SK-N-SH treated with all-trans-retinoic acid at 6 μM for 48 hours (cell line): Measurements from ENCODE around the gene PTGES3L.

Experiments used
- PPARA ChIP-seq: fragments of 250-450 bp; sonication (Bioruptor Pico); IDR thresholded peaks from 2 replicates; pipeline ENCODE4 v1.5.0; 2020; ENCODE audit warnings: mild to moderate bottlenecking, borderline replicate concordance
- TF ChIP-seq, protein P1 (sequence below): fragments of 250-450 bp; sonication (Bioruptor Pico); IDR thresholded peaks from 2 replicates; pipeline ENCODE4 v1.5.1; 2020; ENCODE audit warnings: low read depth, mild to moderate bottlenecking, moderate library complexity

DNA sequence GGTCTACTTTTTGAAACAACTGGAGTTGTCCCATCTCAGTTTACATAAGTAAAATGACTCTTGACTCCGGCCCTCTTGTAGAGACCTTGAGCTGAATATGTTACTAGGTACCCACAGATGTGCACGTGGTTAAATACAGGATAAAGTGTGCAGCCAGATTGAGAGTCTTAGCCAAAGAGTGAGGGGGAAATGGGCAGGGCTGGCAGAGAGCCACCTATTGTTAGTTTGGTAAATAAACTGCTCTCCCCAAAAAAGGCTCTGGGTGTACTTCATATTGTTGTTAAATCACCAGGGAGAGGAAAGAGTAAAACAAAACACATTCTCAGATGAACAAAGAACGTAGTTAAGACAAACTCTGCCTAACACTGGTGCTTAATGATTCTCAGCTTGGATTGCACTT, 59.0 kb downstream of the PTGES3L start:
- TF ChIP-seq, protein P1, sequence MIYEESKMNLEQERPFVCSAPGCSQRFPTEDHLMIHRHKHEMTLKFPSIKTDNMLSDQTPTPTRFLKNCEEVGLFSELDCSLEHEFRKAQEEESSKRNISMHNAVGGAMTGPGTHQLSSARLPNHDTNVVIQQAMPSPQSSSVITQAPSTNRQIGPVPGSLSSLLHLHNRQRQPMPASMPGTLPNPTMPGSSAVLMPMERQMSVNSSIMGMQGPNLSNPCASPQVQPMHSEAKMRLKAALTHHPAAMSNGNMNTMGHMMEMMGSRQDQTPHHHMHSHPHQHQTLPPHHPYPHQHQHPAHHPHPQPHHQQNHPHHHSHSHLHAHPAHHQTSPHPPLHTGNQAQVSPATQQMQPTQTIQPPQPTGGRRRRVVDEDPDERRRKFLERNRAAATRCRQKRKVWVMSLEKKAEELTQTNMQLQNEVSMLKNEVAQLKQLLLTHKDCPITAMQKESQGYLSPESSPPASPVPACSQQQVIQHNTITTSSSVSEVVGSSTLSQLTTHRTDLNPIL (CRISPR knock-in tag), result no peak
- no peak for TF ChIP-seq PPARA (CRISPR knock-in tag)
